Measurements from ENCODE around the gene CKB.

The CKB gene

DNA sequence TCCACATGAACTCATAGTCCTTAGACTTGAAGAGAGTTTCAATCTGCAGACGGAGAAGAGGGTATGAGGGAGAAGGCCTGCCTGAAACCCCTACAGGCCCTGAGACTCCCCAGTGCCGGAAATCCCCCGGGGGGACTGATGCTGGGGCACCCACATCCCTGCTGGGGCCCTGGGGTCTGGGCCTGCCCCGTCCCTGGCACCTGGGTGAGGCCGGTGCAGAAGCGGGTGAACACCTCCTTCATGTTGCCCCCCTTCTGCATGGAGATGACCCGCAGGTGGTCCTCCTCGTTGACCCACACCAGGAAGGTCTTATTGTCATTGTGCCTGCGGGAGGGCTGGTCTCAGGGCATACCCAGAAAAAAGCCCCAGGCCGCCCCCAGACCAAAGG lies 2.4 kb downstream of the CKB start:
- peaks cover 26% of the 10 kb centered on the region for H3K36me3 ChIP-seq
- peaks cover 28% of the 10 kb centered on the region for H3K4me1 ChIP-seq
- DNase-seq = no peak
- TF ChIP-seq, protein P1, sequence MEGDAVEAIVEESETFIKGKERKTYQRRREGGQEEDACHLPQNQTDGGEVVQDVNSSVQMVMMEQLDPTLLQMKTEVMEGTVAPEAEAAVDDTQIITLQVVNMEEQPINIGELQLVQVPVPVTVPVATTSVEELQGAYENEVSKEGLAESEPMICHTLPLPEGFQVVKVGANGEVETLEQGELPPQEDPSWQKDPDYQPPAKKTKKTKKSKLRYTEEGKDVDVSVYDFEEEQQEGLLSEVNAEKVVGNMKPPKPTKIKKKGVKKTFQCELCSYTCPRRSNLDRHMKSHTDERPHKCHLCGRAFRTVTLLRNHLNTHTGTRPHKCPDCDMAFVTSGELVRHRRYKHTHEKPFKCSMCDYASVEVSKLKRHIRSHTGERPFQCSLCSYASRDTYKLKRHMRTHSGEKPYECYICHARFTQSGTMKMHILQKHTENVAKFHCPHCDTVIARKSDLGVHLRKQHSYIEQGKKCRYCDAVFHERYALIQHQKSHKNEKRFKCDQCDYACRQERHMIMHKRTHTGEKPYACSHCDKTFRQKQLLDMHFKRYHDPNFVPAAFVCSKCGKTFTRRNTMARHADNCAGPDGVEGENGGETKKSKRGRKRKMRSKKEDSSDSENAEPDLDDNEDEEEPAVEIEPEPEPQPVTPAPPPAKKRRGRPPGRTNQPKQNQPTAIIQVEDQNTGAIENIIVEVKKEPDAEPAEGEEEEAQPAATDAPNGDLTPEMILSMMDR (IDR thresholded peaks at IDR 0.05; ENCODE audit: low read depth, low read length) = no peak
- H3K9me3 ChIP-seq = no peaks in the 10 kb centered on the region
- peak overlapping the region; percentile 78; the same call in 1 of the 2 replicates for H3K4me3 ChIP-seq (ENCODE audit: low read depth, low read length)
- H3K27me3 ChIP-seq = peaks cover 10% of the 10 kb centered on the region

DNA sequence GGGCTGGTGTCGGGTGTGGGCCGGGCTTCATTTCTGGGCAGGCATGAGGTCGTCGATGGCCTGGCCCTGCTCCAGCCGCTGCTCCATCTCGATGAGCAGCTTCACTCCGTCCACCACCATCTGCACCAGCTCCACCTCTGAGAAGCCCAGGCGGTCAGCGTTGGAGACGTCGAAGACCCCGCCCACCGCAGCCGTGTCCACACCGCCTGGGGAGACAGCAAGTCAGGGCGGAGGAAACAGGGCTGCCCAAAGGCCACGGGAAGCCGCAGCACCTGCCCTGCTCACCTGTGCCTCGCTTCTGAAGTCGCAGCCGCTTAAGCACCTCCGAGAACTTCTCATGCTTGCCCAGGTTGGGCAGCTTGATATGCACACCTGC lies 2.8 kb downstream of the CKB start:
- Histone ChIP-seq H3K4me3 (ENCODE audit: low read depth, low read length) (no peak overlapping the region), H3K4me1 (peaks cover 28% of the 10 kb centered on the region), H3K9me3 (no peaks in the 10 kb centered on the region), H3K27me3 (peaks cover 10% of the 10 kb centered on the region), H3K36me3 (peaks cover 26% of the 10 kb centered on the region)
- TF ChIP-seq, protein P1 (IDR thresholded peaks at IDR 0.05; ENCODE audit: low read depth, low read length) = no peak
- DNase-seq = no peak

DNA sequence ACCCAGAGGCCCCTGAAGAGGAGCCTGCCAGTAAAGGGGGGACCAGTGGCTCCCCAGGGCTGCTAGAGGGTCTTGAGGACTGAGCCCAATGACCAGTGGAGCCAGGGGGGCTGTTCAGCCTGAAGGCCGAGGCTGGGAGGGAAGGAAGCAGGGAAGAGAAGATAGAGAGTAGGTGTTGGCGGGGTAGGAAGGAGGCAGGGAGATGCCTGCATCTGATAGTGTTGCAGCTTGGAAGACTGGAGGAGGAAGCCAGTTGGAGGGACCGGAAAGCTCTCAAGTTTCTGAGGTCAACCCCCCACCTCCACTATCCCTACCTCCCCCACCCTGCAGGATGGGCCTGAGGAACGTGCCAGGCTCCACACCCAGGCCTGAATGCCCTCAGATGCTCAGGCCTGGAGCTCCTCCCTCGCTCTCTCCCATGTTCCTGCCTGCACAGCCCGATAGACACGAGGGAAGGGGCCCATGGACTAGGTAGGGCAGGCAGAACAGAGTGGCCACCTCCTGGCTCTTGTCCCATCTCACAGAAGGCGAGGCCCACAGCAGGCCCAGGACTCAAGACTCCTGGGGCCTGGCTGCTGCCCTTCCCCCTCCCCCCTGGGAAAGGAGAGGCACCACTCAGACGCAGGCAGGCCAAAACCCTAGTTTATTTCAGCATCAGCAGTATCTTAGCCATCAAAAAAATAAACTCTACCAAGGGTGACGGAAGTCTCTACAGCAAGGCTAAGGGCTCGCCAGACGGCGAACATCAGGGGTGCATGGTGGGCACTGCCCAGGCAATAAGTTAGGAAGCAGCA lies 3.4 kb downstream of the CKB start:
- H3K9me3 ChIP-seq = no peaks in the 10 kb centered on the region
- TF ChIP-seq, protein P1 (IDR thresholded peaks at IDR 0.05; ENCODE audit: low read depth, low read length) = no peak
- H3K4me3 ChIP-seq (ENCODE audit: low read depth, low read length) = no peak overlapping the region
- no peak for DNase-seq
- H3K4me1 ChIP-seq = peaks cover 28% of the 10 kb centered on the region
- peaks cover 26% of the 10 kb centered on the region for H3K36me3 ChIP-seq
- peaks cover 10% of the 10 kb centered on the region for H3K27me3 ChIP-seq

DNA sequence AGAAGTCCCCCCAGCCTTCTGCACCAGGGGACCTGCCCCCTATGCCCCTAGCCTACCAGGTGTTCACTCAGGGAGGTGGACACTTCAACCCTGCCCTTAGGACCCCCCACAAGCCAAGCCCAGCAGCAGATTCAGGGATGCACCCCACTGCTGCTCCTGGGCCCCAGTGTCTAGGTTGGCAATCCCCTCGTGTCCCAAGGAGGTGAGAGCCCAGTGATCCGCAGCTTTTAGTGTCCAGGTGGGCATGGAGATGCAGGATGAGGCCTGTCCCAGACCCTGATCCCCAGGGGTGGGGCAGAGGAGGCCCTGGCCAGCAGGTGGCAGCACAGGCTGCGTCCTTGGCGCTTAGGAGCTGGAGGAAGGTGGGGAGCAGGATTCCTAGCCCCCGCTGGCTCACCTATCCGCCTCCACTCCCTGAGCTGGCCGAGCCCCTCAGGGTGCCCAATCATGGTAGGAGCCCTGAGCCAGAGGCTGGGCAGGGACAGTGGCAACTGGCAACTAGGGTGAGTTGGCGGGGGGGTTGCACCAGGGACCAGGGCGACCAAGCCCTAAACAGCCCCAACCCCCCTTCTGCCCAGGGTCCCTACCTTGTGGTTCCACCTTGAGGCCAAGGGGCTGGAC lies 4.1 kb downstream of the CKB start:
- Histone ChIP-seq H3K36me3 (peaks cover 26% of the 10 kb centered on the region), H3K9me3 (no peaks in the 10 kb centered on the region), H3K4me1 (peaks cover 28% of the 10 kb centered on the region), H3K4me3 (ENCODE audit: low read depth, low read length) (no peak overlapping the region), H3K27me3 (peaks cover 10% of the 10 kb centered on the region)
- TF ChIP-seq, protein P1 (IDR thresholded peaks at IDR 0.05; ENCODE audit: low read depth, low read length) = peak; percentile 89
- DNase-seq = peak; percentile 83

DNA sequence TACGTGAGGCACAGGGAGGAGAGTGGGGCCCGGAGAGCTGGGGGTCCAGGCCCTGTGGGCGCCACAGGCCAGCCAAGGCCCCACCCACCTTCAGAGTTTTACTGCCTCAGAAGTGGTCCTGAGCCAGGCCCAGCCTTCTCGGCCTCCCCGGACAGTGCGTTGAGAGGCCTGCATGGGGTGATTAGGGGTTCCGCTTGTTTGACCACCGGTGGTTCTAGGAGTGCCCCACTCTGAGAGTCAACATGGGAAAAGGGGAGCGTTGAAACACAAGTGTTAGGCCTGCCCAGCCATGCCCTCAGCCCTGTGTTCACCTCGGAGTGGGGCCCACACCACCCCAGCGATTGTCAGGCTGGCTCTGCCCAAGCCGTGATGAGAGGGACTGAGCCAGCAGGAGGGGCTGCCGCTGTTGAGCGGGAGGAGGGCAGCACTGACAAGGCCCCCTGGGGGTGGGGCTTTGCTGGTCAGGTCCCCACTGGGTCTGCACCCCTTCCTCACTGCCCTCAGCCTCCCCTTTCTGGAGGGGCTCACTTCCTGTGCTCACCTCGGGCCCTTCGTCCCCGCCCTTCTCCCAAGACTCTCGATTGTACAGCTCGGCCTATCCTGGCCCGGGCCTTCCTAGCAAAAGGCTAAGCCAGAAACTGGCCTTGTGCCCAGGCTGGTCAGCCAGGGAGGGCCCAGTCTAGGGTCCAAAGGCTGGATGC lies 4.8 kb downstream of the CKB start:
- Histone ChIP-seq H3K27me3 (peaks cover 6% of the 10 kb centered on the region), H3K36me3 (peaks cover 26% of the 10 kb centered on the region), H3K4me1 (peaks cover 24% of the 10 kb centered on the region), H3K4me3 (ENCODE audit: low read depth, low read length) (no peak overlapping the region), H3K9me3 (no peaks in the 10 kb centered on the region)
- TF ChIP-seq, protein P1 (IDR thresholded peaks at IDR 0.05; ENCODE audit: low read depth, low read length) = no peak
- DNase-seq = no peak
